A549 (cell line): ENCODE results near the gene SLC6A3. TPM values are rescaled to one million over a fixed set of nuclear protein-coding genes. Genes with fewer than 3 reads are reported as not detected.

Experiments used
- ATAC-seq, 2 experiments: fragments of 200-7000 bp in 1 of 2; fragments of >200 bp in 1 of 2; cut with Nextera tagmentation in 1 of 2; cut with Tn5 transposase in 1 of 2; 3 replicates each; pipeline versions ENCODE4 v1.8.0 to v1.9.1; 2018 to 2020; ENCODE audit warnings: mild to moderate bottlenecking in 1 of 2, moderate library complexity in 1 of 2
- CTCF ChIA-PET: fragments of 300-600 bp; sonication (Branson Sonifier 250); formaldehyde crosslinking; extraction: SDS; loops from one replicate; lab custom pipeline; 2021; ENCODE audit warnings: antibody characterized with exemption, inconsistent platforms; lab: Yijun Ruan, JAX
- POLR2A ChIA-PET: fragments of 350-600 bp; formaldehyde crosslinking; extraction: SDS; loops from one replicate; lab custom pipeline; 2021; ENCODE audit warnings: antibody characterized with exemption, inconsistent platforms; lab: Yijun Ruan, JAX
- DNase-seq, 2 experiments: peaks; one replicate each; pipeline versions ENCODE4 v3.0.0 to v3.0.0-alpha.2; 2011 to 2016; ENCODE audit warnings: low read depth in 1 of 2, low spot score in 1 of 2
- FAIRE-seq: peaks from 2 replicates; lab custom pipeline; 2011; peaks lifted over from hg19 to GRCh38; lab: Jason Lieb, UNC
- H3K27ac ChIP-seq, 2 experiments: fragments of >200 bp; sonication (Bioruptor Twin); formaldehyde crosslinking; 3 replicates each; pipeline ENCODE4 v1.5.1; 2016 to 2017
- H3K4me1 ChIP-seq: fragments of >200 bp; sonication (Bioruptor Twin); formaldehyde crosslinking; 3 replicates; pipeline ENCODE4 v1.6.1; 2016
- H3K4me2 ChIP-seq: fragments of >200 bp; sonication (Bioruptor Twin); formaldehyde crosslinking; 3 replicates; pipeline ENCODE4 v1.6.1; 2016
- H3K4me3 ChIP-seq: fragments of >200 bp; sonication (Bioruptor Twin); formaldehyde crosslinking; 3 replicates; pipeline ENCODE4 v1.5.1; 2016
- H3K9me3 ChIP-seq: fragments of >200 bp; sonication (Bioruptor Twin); formaldehyde crosslinking; 3 replicates; pipeline ENCODE4 v1.6.1; 2016
- CBX2 ChIP-seq: fragments of 200-600 bp; sonication (generic); IDR thresholded peaks from 2 replicates; pipeline ENCODE4 v1.6.1; 2016; ENCODE audit warnings: low read depth, mild to moderate bottlenecking, borderline replicate concordance
- EHF ChIP-seq: fragments of 250-450 bp; sonication (Bioruptor Pico); IDR thresholded peaks from 2 replicates; pipeline ENCODE4 v1.5.0; 2020; ENCODE audit warnings: mild to moderate bottlenecking
- FOSB ChIP-seq: fragments of 250-450 bp; sonication (Bioruptor Pico); IDR thresholded peaks from 2 replicates; pipeline ENCODE4 v1.5.0; 2020; ENCODE audit warnings: mild to moderate bottlenecking, moderate library complexity
- FOSL2 ChIP-seq, 2 experiments: fragments of 450-650 bp in 1 of 2; fragments of >200 bp in 1 of 2; sonication (Bioruptor Twin) in 1 of 2; formaldehyde crosslinking; IDR thresholded peaks; 2 replicates each; pipeline versions ENCODE4 v1.5.0 to v1.6.1; 2016 to 2020; ENCODE audit warnings: mild to moderate bottlenecking in 1 of 2, moderate library complexity in 1 of 2
- GATA3 ChIP-seq: IDR thresholded peaks from 2 replicates; pipeline ENCODE4 v1.6.1; 2012; ENCODE audit warnings: borderline replicate concordance
- HOXA7 ChIP-seq: fragments of 250-450 bp; sonication (Bioruptor Pico); IDR thresholded peaks from 2 replicates; pipeline ENCODE4 v1.5.0; 2020; ENCODE audit warnings: mild to moderate bottlenecking, moderate library complexity
- JUN ChIP-seq, 2 experiments: fragments of >200 bp; sonication (Bioruptor Twin); formaldehyde crosslinking; IDR thresholded peaks; 2 replicates in 1 of 2; 3 replicates in 1 of 2; pipeline ENCODE4 v1.6.1; 2016 to 2017
- JUNB ChIP-seq: fragments of >200 bp; sonication (Bioruptor Twin); formaldehyde crosslinking; IDR thresholded peaks from 2 replicates; pipeline ENCODE4 v1.6.1; 2016
- KDM1A ChIP-seq: fragments of 200-600 bp; sonication (generic); IDR thresholded peaks from 2 replicates; pipeline ENCODE4 v1.6.1; 2016; ENCODE audit warnings: low read depth, mild to moderate bottlenecking
- KDM5A ChIP-seq: fragments of 200-600 bp; sonication (generic); IDR thresholded peaks from 2 replicates; pipeline ENCODE4 v1.6.1; 2016; ENCODE audit warnings: antibody characterized with exemption, mild to moderate bottlenecking
- MAFK ChIP-seq: fragments of 450-650 bp; IDR thresholded peaks from 2 replicates; pipeline ENCODE4 v1.6.1; 2014; ENCODE audit not compliant: partially characterized antibody
- MAZ ChIP-seq: fragments of 150-350 bp; IDR thresholded peaks from 2 replicates; pipeline ENCODE4 v1.6.1; 2014; ENCODE audit warnings: antibody characterized with exemption, low read depth, low read length, borderline replicate concordance
- NFE2L2 ChIP-seq: fragments of 150-350 bp; conservative IDR thresholded peaks from 2 replicates; pipeline ENCODE4 v1.6.1; 2014; ENCODE audit warnings: low read length
- NPAS2 ChIP-seq: fragments of 250-450 bp; sonication (Bioruptor Pico); IDR thresholded peaks from 2 replicates; pipeline ENCODE4 v1.8.0; 2022; ENCODE audit warnings: mild to moderate bottlenecking, moderate library complexity, borderline replicate concordance
- NR3C1 ChIP-seq: fragments of >200 bp; sonication (Bioruptor Twin); formaldehyde crosslinking; IDR thresholded peaks from 3 replicates; pipeline ENCODE4 v1.6.1; 2017
- POLR2AphosphoS2 ChIP-seq: conservative IDR thresholded peaks from 2 replicates; pipeline ENCODE4 v1.6.1; 2012; ENCODE audit warnings: low read length, improper control_type of control experiment, inconsistent platforms
- RCOR1 ChIP-seq: fragments of 150-350 bp; IDR thresholded peaks from 2 replicates; pipeline ENCODE4 v1.6.1; 2014; ENCODE audit warnings: antibody characterized with exemption, low read length, low read depth
- SMC3 ChIP-seq: fragments of >200 bp; sonication (Bioruptor Twin); formaldehyde crosslinking; IDR thresholded peaks from 3 replicates; pipeline ENCODE4 v1.6.1; 2018; ENCODE audit warnings: inconsistent platforms
- ZFP36 ChIP-seq: fragments of 450-650 bp; IDR thresholded peaks from 2 replicates; pipeline ENCODE4 v1.6.1; 2014; ENCODE audit warnings: borderline replicate concordance; ENCODE audit not compliant: partially characterized antibody
- WGBS: methylation state at CpG from one replicate; pipeline ENCODE4 v1.1.6; 2017; ENCODE audit errors: missing lambda C conversion rate; 5-methylcytosine and 5-hydroxymethylcytosine counted together
- polyA plus RNA-seq, 4 experiments: library from polyadenylated mRNA; depleted of rRNA in 3 of 4; stranded (reverse); fragments of >200 nt; fragmentation: RNase III in 1 of 4; extraction: RNeasy Plus Mini Kit Qiagen cat#74134 plus additional on column Dnase treatment in 1 of 4; gene quantifications; 2 replicates in 3 of 4; 3 replicates in 1 of 4; pipeline ENCODE4 v1.2.3, GENCODE V29; 2011 to 2017
- TF ChIP-seq, protein P1 (sequence below): IDR thresholded peaks from 2 replicates; pipeline ENCODE4 v1.6.1; 2012
- TF ChIP-seq, protein P2 (sequence below): IDR thresholded peaks from 2 replicates; pipeline ENCODE4 v1.6.1; 2012; ENCODE audit warnings: low read depth, borderline replicate concordance
- TF ChIP-seq, protein P3 (sequence below): fragments of 150-350 bp; IDR thresholded peaks from 2 replicates; pipeline ENCODE4 v1.6.1; 2014; ENCODE audit warnings: low read depth, mild to moderate bottlenecking, low read length
- TF ChIP-seq, protein P4 (sequence below): fragments of 450-650 bp; IDR thresholded peaks from 2 replicates; pipeline ENCODE4 v1.6.1; 2014; ENCODE audit warnings: antibody characterized with exemption
- TF ChIP-seq, protein P5 (sequence below): fragments of 250-450 bp; sonication (Bioruptor Pico); IDR thresholded peaks from 2 replicates; pipeline ENCODE4 v1.5.0; 2021; ENCODE audit warnings: mild to moderate bottlenecking, moderate library complexity, borderline replicate concordance
- TF ChIP-seq, protein P6 (sequence below): fragments of >200 bp; sonication (Bioruptor Twin); formaldehyde crosslinking; IDR thresholded peaks from 2 replicates; pipeline ENCODE4 v1.6.1; 2016

Gene SLC6A3
- polyA plus RNA-seq, 2 of the 4 experiments (the other 2 are of a cell fraction): 0.05 to 0.06 TPM

DNA sequence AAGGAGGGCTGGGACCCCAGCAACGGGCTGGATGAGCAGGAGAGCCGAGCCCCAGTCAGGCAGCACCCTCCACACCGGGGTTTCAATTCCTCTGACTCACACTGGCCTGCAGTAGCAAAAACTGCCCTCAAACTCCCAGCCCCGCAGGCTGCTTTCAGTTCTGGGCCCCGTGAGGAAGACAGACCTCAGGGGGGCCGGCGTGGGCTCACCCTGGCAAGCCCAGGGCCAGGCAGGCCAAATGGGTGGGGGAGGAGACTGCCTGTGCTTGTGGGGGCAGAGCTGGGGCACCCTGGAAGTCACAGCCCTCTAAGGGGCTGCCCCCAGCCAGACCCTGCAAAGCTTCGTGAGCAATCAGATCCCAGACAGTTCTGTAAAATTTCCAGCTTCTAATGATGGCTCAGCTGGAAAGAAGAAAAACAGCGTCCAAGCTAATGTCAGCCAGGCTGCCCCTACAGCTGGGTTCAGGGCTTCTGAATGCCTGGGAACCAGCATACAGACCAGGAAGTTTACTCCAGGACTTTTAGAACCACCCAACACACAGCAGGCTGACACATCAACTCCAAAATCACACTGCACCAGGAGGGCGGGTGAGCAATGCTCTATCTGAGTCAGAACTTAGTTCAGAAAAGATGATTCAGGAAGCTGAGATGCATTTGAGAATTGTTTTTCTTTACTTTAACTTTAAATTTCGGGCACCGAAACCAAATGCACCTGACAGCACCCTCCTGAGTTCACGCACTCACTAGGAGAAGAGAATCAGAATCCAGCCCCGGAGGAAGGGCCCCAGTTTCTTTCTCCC lies 43.8 kb upstream of the SLC6A3 start:
- no peaks in the 10 kb centered on the region for H3K9me3 ChIP-seq
- TF ChIP-seq GATA3 (no peak), JUN (IDR thresholded peaks at IDR 0.05) (no peak), NFE2L2 (no peak), MAZ (no peak), RCOR1 (no peak)
- 75% methylated on average over 10 of the region's 14 CpGs for WGBS
- H3K4me3 ChIP-seq: no peak overlapping the region
- FAIRE-seq (no peak), DNase-seq (no peak), ATAC-seq (peak; percentile 39 to 43; a peak in 2 of 6 replicates)
- no peak overlapping the region for H3K4me2 ChIP-seq
- peaks cover 10% of the 10 kb centered on the region; the same call in 1 of the 3 replicates for H3K4me1 ChIP-seq
- POLR2A ChIA-PET: interaction anchor here (0.5 kb wide), 1 partner anchor 59 kb away, joined by 4 read pairs; no protein-coding TSS in a partner anchor
- CTCF ChIA-PET: interaction anchor here (1.0 to 3.2 kb wide), 4 partner anchors 9 to 156 kb away, joined by 3 to 18 read pairs (median 4); no protein-coding TSS in a partner anchor
- peak overlapping the region in 1 of 2 experiments; percentile 64; a peak in 3 of 6 replicates for H3K27ac ChIP-seq

DNA sequence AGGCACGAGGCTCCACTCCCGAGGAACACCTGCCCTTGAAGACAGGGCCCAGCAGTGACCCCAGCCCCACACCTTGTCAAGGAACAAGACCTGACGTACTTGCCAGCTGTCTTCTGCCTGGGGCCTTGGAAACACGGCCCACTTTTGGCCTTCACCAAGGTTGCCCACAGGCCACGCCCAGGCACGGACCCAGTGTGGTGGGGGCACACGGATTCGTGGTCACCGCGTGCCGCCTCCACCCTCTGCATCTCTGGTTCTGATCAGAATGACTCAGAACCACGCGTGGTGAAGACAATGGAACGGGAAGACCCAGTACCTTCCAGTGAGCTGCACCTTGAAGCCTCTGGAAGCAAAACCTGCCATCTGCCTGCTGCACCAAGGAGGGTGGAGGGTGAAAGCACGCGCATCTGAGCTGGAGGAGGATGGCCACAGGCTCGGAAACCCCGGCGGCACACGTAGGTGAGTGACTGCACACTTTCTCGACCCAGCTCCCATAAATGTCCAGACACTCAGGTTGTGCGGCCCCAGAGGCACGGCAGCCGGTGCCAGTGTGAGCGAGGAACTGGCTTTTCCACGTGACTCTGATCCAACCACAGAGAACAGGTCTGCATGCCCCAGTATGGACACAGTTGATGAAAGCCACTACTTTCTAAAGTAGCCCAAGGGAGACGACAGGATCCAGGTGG lies 42.0 kb upstream of the SLC6A3 start:
- ATAC-seq (no peak), FAIRE-seq (no peak)

DNA sequence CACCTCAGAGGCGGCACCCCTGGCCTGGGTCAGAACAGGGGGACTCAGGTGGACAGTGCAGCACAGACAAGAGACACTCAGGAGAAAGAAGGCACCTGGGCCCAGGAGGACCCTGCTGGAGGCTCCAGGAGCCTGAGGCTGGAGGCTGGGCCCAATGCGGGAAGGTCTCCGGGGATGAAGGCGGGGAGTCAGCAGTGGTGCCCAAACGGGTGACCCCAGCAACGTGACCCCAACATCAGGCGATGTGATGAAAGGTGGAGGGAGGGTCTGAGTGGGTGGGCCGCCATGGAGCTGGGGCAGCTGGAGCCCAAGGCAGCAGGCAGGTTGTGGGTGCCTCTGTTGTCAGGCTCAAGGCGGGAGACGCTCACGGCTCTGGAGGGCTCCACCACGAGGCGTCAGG lies 41.0 kb upstream of the SLC6A3 start:
- no peak for DNase-seq
- Histone ChIP-seq H3K4me2 (no peak overlapping the region), H3K4me1 (peaks cover 14% of the 10 kb centered on the region; the same call in 1 of the 3 replicates), H3K27ac (no peak overlapping the region), H3K9me3 (no peaks in the 10 kb centered on the region), H3K4me3 (no peak overlapping the region)
- 89% methylated on average over 13 of the region's 13 CpGs for WGBS
- FAIRE-seq: no peak
- TF ChIP-seq, protein P1, sequence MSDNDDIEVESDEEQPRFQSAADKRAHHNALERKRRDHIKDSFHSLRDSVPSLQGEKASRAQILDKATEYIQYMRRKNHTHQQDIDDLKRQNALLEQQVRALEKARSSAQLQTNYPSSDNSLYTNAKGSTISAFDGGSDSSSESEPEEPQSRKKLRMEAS: no peak
- TF ChIP-seq RCOR1 (no peak), MAFK (no peak), CBX2 (no peak), JUNB (no peak), KDM5A (no peak), MAZ (no peak), POLR2AphosphoS2 (no peak), KDM1A (no peak), FOSL2 (IDR thresholded peaks at IDR 0.05) (no peak), FOSL2 (CRISPR knock-in tag; IDR thresholded peaks at IDR 0.05) (no peak), EHF (no peak)
- TF ChIP-seq, protein P2, sequence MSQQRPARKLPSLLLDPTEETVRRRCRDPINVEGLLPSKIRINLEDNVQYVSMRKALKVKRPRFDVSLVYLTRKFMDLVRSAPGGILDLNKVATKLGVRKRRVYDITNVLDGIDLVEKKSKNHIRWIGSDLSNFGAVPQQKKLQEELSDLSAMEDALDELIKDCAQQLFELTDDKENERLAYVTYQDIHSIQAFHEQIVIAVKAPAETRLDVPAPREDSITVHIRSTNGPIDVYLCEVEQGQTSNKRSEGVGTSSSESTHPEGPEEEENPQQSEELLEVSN: no peak
- TF ChIP-seq, protein P3, sequence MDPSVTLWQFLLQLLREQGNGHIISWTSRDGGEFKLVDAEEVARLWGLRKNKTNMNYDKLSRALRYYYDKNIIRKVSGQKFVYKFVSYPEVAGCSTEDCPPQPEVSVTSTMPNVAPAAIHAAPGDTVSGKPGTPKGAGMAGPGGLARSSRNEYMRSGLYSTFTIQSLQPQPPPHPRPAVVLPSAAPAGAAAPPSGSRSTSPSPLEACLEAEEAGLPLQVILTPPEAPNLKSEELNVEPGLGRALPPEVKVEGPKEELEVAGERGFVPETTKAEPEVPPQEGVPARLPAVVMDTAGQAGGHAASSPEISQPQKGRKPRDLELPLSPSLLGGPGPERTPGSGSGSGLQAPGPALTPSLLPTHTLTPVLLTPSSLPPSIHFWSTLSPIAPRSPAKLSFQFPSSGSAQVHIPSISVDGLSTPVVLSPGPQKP: no peak
- no peak for ATAC-seq
- ChIA-PET CTCF (interaction anchor here (0.7 to 2.4 kb wide), 5 partner anchors 16 to 159 kb away, joined by 3 to 10 read pairs (median 6); no protein-coding TSS in a partner anchor), POLR2A (no interaction called here)

More for the DNA sequence above, 42.0 kb upstream of the SLC6A3 start:
- H3K4me3 ChIP-seq: no peak overlapping the region
- H3K4me1 ChIP-seq: peaks cover 14% of the 10 kb centered on the region; the same call in 1 of the 3 replicates
- ChIA-PET CTCF (interaction anchor here (0.7 to 2.4 kb wide), 5 partner anchors 17 to 158 kb away, joined by 3 to 10 read pairs (median 6); no protein-coding TSS in a partner anchor), POLR2A (no interaction called here)
- 92% methylated on average over 27 of the region's 27 CpGs for WGBS
- DNase-seq: no peak
- no peak for TF ChIP-seq ZFP36
- no peak for TF ChIP-seq SMC3
- TF ChIP-seq, protein P4, sequence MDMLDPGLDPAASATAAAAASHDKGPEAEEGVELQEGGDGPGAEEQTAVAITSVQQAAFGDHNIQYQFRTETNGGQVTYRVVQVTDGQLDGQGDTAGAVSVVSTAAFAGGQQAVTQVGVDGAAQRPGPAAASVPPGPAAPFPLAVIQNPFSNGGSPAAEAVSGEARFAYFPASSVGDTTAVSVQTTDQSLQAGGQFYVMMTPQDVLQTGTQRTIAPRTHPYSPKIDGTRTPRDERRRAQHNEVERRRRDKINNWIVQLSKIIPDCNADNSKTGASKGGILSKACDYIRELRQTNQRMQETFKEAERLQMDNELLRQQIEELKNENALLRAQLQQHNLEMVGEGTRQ: no peak
- TF ChIP-seq, protein P5, sequence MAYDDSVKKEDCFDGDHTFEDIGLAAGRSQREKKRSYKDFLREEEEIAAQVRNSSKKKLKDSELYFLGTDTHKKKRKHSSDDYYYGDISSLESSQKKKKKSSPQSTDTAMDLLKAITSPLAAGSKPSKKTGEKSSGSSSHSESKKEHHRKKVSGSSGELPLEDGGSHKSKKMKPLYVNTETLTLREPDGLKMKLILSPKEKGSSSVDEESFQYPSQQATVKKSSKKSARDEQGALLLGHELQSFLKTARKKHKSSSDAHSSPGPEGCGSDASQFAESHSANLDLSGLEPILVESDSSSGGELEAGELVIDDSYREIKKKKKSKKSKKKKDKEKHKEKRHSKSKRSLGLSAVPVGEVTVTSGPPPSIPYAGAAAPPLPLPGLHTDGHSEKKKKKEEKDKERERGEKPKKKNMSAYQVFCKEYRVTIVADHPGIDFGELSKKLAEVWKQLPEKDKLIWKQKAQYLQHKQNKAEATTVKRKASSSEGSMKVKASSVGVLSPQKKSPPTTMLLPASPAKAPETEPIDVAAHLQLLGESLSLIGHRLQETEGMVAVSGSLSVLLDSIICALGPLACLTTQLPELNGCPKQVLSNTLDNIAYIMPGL (CRISPR knock-in tag): no peak
- no peak for TF ChIP-seq NR3C1
- no peak for TF ChIP-seq EHF
- TF ChIP-seq FOSB (CRISPR knock-in tag): no peak
- TF ChIP-seq, protein P6, sequence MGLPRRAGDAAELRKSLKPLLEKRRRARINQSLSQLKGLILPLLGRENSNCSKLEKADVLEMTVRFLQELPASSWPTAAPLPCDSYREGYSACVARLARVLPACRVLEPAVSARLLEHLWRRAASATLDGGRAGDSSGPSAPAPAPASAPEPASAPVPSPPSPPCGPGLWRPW: no peak
- TF ChIP-seq HOXA7 (CRISPR knock-in tag): no peak
- TF ChIP-seq NPAS2: no peak
- TF ChIP-seq, all 56 proteins: peak for 0
- no peaks in the 10 kb centered on the region for H3K9me3 ChIP-seq
- H3K4me2 ChIP-seq: no peak overlapping the region
- no peak overlapping the region for H3K27ac ChIP-seq
